ENCODE results near the gene PRF1.

PRF1 gene

DNA sequence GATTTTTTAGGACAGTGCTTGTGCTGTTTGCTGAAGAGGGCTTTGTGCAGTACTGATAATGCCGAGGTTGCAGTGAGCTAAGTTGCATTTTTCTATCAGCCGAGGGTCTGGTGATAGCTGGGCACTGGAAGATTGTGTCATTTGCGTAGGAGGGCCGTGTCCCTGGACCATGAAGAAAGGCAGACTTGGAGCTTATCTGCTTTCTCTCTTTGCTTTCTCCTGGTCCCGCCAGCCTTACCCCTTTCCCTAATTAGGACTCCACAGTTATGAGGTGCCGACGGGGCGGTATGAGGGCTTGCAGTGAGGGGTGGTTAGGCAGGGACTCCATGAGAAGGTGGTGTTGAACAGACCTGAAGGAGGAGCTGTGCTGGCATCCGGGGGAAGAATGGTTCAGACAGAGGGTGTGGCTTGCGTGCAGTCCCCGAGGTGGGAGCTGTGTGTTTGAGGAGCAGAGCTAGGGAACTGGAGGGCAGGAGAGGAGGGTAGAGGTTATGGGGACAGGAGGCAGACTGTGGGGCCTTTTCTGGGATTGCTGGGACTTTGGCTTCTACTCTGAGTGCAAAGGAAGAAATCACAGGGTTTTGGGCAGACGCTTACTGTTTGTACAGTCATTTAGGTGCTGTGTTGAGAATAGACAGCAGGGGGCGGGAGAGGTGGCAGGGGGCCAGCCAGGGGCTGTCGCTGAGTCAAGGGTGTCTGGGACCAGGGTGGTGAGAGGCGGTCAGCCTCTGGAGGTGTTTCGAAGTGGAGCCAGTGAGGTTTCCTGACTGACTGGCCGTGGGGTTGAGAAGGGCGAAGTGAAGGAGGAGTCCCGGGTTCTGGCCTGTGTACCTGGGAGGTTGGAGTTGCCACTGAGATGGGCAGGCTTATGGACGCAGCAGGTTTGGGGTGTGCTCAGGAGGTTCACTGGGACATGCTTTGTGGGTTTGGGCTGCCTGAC, 43.4 kb downstream of the PRF1 start:
- TF ChIP-seq, protein P1, sequence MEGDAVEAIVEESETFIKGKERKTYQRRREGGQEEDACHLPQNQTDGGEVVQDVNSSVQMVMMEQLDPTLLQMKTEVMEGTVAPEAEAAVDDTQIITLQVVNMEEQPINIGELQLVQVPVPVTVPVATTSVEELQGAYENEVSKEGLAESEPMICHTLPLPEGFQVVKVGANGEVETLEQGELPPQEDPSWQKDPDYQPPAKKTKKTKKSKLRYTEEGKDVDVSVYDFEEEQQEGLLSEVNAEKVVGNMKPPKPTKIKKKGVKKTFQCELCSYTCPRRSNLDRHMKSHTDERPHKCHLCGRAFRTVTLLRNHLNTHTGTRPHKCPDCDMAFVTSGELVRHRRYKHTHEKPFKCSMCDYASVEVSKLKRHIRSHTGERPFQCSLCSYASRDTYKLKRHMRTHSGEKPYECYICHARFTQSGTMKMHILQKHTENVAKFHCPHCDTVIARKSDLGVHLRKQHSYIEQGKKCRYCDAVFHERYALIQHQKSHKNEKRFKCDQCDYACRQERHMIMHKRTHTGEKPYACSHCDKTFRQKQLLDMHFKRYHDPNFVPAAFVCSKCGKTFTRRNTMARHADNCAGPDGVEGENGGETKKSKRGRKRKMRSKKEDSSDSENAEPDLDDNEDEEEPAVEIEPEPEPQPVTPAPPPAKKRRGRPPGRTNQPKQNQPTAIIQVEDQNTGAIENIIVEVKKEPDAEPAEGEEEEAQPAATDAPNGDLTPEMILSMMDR (IDR thresholded peaks at IDR 0.05; ENCODE audit: low read depth, low read length) = peak; percentile 41
- H3K4me3 ChIP-seq (ENCODE audit: low read depth, low read length) = no peak overlapping the region

DNA sequence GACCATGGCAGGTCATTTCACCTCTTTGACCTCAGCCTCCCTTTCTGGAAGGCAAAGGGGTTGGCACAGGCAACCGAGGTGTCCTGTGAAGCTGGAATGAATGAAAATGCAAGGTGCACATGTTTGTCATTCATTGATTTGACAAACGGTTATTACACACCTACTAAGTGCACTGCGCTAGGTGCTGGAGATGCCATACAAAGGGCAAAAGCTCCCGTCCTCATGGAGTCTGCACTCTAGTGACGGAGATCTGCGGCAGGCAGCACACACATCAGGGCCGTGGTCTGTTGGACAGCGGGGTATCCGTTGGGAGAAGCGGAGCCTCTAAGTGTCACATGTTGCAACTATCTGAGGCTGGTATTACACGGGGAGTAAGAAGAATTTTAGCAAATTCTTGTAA, 44.2 kb downstream of the PRF1 start:
- TF ChIP-seq, protein P1 (IDR thresholded peaks at IDR 0.05; ENCODE audit: low read depth, low read length) = no peak
- H3K4me3 ChIP-seq (ENCODE audit: low read depth, low read length) = no peak overlapping the region

DNA sequence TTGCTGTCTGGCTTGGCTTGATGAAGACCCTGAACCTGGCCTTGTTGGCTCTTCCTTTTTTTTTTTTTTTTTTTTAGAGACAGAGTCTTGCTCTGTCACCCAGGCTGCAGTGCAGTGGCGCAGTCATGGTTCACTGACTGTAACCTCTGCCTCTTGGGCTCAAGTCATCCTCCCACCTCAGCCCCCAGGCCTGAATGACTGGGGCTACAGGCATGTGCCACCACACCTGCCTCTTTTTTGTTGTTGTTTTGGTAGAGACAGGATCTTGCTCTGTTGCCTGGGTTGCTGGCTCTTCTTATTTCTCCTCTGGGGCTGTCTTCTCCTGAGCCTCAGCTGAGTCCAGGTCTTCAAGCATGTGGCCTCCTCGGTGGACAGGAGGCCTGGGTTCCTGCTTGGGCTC, 44.7 kb downstream of the PRF1 start:
- H3K4me3 ChIP-seq (ENCODE audit: low read depth, low read length) = no peak overlapping the region
- TF ChIP-seq, protein P1 (IDR thresholded peaks at IDR 0.05; ENCODE audit: low read depth, low read length) = no peak

DNA sequence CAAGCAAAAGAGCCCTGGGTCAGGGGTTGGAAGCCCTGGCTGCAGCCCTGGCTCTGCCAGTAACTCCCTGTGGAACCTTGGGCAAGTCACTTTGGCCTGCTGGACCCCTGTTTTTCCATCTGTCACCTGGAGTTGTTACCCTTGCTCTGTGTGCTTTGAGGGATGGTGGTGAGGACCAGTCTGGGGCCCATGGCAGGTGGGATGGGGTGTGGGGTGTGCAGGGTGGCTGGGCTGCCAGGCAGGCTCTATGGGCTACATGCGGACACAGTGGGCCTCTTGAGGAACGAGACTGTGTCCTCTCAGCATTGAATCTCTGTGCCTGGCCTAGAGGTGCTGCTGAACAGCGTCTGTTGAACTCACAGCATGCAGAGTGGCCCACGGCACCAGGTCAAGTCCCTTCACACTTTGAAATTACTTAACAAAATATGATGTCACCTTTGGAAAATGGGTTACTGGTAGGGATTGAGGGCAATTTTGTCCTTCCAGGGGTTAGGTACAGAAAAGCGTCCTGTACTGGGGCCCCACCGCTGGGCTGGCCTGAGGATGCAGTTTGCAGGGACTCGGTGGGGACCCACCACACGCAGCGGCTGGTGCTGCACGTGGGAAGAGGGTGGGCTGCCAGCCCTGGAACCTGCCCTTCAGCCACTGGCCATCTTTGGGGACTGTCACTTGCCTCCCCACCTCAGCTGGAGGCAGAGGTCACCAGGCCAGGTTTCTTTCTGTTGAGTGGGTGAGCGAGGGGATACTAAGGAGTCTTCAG, 45.3 kb downstream of the PRF1 start:
- no peak overlapping the region for H3K4me3 ChIP-seq (ENCODE audit: low read depth, low read length)
- TF ChIP-seq, protein P1 (IDR thresholded peaks at IDR 0.05; ENCODE audit: low read depth, low read length) = no peak

DNA sequence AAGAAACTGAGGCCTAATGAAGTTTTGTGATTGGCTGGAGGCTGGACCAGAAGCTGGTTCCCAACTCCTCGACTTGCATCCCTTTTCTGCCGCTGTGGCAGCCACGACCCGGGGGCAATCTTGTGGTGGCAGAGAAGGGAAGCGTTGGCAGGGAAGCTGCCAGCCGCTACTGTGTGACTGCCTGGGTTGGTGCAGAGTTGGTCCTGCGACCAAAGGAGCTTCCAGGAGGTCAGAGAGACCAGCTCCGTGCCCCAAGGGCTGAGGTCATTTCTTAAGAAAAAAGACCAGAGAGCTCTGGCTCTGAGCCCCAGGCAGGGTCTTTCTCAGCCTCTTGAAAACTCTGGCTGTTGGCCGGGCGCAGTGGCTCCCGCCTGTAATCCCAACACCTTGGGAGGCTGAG, 47.2 kb downstream of the PRF1 start:
- H3K4me3 ChIP-seq (ENCODE audit: low read depth, low read length) = no peak overlapping the region
- TF ChIP-seq, protein P1 (IDR thresholded peaks at IDR 0.05; ENCODE audit: low read depth, low read length) = no peak

DNA sequence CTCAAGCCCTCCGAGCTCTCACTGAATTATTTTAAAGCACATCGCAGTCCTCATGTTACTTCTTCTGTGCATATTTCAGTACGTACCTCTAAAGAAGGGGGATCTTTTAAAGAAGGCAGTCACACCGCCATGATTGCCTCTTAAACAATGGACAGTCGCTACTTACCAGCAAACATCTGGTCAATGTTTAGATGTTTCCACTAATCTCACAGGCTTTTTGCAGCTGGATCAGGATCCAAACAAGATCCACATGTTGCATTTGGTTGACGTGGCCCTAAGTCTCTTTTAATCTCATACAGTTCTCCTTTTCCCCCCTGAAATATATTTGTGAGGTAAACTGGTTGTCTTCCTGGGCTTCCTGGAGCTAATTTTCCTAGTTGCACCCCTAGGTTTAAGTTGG, 50.0 kb downstream of the PRF1 start:
- TF ChIP-seq, protein P1 (IDR thresholded peaks at IDR 0.05; ENCODE audit: low read depth, low read length) = no peak
- no peak overlapping the region for H3K4me3 ChIP-seq (ENCODE audit: low read depth, low read length)

DNA sequence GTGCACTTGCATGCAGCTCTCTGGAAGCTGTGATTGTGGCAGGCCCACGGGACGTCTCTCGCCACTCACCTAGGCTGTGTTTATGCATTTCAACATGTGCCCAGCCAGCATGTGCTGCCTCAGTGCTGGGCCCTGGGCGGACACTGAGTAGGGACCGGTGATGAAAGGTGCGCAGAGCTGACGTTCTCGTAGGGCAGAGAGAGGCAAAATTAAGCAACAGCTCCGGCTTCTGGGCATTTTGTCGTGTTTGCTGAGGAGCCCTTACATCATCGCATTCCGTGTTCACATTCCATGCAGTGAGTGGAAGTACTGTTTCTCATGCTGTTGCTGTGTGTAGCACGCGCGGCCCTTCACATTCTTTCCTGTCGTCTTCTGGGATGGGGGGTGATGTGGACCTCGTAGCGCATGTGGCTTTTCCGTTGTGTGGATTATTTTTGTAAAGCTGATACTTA, 50.5 kb downstream of the PRF1 start:
- no peak overlapping the region for H3K4me3 ChIP-seq (ENCODE audit: low read depth, low read length)
- TF ChIP-seq, protein P1 (IDR thresholded peaks at IDR 0.05; ENCODE audit: low read depth, low read length) = no peak
